22Rv1 (cell line): ENCODE data around the gene GNG14.

ENCODE experiments used
- ZFX ChIP-seq: fragments of 450-650 bp; IDR thresholded peaks from 2 replicates; pipeline ENCODE4 v1.6.1; 2017; ENCODE audit warnings: antibody characterized with exemption, borderline replicate concordance
- TF ChIP-seq, protein P1 (sequence below): fragments of 450-650 bp; IDR thresholded peaks from 2 replicates; pipeline ENCODE4 v1.5.1; 2017; ENCODE audit warnings: mild to moderate bottlenecking

DNA sequence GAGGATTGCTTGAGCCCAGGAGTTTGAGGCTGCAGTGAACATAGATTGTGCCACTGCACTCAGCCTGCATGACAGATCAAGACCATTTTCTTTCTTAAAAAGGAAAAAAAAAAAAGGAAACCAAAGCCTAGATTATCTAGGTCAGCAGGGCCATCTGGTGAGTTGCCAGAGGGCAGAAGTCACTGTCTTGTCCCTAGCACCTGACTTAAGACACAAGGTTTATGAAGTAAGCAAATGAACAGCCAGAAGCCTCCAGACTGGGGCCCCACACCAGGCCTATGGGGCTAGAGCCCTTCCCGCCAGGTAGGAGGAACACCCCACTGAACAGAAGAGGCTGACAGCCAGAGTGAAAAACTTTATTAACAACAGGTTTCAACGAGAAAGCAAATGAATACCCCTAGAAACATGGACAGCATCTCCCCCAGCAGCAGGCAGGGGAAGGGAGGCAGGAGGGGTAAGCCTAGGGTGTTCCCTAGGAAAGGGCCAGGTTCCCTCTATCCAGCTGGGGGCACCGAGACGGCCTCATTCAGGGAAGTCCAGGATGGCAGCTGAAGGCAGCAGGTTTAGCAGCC is 20.0 kb upstream of the GNG14 start:
- TF ChIP-seq, protein P1, sequence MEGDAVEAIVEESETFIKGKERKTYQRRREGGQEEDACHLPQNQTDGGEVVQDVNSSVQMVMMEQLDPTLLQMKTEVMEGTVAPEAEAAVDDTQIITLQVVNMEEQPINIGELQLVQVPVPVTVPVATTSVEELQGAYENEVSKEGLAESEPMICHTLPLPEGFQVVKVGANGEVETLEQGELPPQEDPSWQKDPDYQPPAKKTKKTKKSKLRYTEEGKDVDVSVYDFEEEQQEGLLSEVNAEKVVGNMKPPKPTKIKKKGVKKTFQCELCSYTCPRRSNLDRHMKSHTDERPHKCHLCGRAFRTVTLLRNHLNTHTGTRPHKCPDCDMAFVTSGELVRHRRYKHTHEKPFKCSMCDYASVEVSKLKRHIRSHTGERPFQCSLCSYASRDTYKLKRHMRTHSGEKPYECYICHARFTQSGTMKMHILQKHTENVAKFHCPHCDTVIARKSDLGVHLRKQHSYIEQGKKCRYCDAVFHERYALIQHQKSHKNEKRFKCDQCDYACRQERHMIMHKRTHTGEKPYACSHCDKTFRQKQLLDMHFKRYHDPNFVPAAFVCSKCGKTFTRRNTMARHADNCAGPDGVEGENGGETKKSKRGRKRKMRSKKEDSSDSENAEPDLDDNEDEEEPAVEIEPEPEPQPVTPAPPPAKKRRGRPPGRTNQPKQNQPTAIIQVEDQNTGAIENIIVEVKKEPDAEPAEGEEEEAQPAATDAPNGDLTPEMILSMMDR: no peak
- TF ChIP-seq ZFX: no peak
